HepG2 (cell line): ENCODE results near the gene AS3MT. TPM values are rescaled to one million over a fixed set of nuclear protein-coding genes. Genes with fewer than 3 reads are reported as not detected.
A peak's percentile ranks its signal among the peaks of the same experiment; 100 is the strongest.

Source experiments
- CTCF ChIP-seq: sonication (generic); formaldehyde crosslinking; IDR thresholded peaks from 2 replicates; pipeline ENCODE4 v1.5.0; 2020; ENCODE audit warnings: mild to moderate bottlenecking, missing genetic modification reagents, moderate library complexity
- GTF2F1 ChIP-seq: fragments of 150-350 bp; IDR thresholded peaks from 2 replicates; pipeline ENCODE4 v1.6.1; 2014; ENCODE audit warnings: low read length
- HDAC2 ChIP-seq: sonication (generic); formaldehyde crosslinking; IDR thresholded peaks from 2 replicates; pipeline ENCODE4 v1.4.0; 2020; ENCODE audit warnings: missing genetic modification reagents
- HOXA3 ChIP-seq: sonication (generic); formaldehyde crosslinking; IDR thresholded peaks from 2 replicates; pipeline ENCODE4 v1.5.0; 2020; ENCODE audit warnings: missing genetic modification reagents
- JUNB ChIP-seq: sonication (generic); formaldehyde crosslinking; IDR thresholded peaks from 2 replicates; pipeline ENCODE4 v1.8.0; 2022; ENCODE audit warnings: missing genetic modification reagents, mild to moderate bottlenecking, borderline replicate concordance
- POGK ChIP-seq: sonication (generic); formaldehyde crosslinking; conservative IDR thresholded peaks from 2 replicates; pipeline ENCODE4 v1.8.0; 2022; ENCODE audit warnings: mild to moderate bottlenecking, moderate library complexity, missing genetic modification reagents
- RBFOX2 ChIP-seq: fragments of 200-400 bp; formaldehyde crosslinking; IDR thresholded peaks from 2 replicates; pipeline ENCODE4 v1.6.1; 2017; ENCODE audit warnings: low read depth, mild to moderate bottlenecking, low read length
- SIN3B ChIP-seq: fragments of 150-350 bp; IDR thresholded peaks from 2 replicates; pipeline ENCODE4 v1.6.1; 2014; ENCODE audit warnings: low read length
- SNAPC5 ChIP-seq: sonication (generic); formaldehyde crosslinking; IDR thresholded peaks from 2 replicates; pipeline ENCODE4 v1.8.1; 2023; ENCODE audit warnings: mild to moderate bottlenecking, missing genetic modification reagents, borderline replicate concordance
- YEATS2 ChIP-seq: sonication (generic); formaldehyde crosslinking; IDR thresholded peaks from 2 replicates; pipeline ENCODE4 v1.4.0; 2020; ENCODE audit warnings: missing genetic modification reagents, borderline replicate concordance
- ZFP90 ChIP-seq: sonication (generic); formaldehyde crosslinking; IDR thresholded peaks from 2 replicates; pipeline ENCODE4 v1.8.0; 2022; ENCODE audit warnings: missing genetic modification reagents, mild to moderate bottlenecking, inconsistent platforms, borderline replicate concordance
- ZHX2 ChIP-seq, 2 experiments: sonication (generic) in 1 of 2; formaldehyde crosslinking in 1 of 2; IDR thresholded peaks; 2 replicates each; pipeline versions ENCODE4 v1.6.1 to v1.9.0; 2014 to 2022; ENCODE audit warnings: antibody characterized with exemption in 1 of 2, borderline replicate concordance in 1 of 2, inconsistent platforms in 1 of 2, low read depth in 1 of 2, missing genetic modification reagents in 1 of 2
- ZNF253 ChIP-seq: sonication (generic); formaldehyde crosslinking; IDR thresholded peaks from 2 replicates; pipeline ENCODE4 v1.8.0; 2022; ENCODE audit warnings: mild to moderate bottlenecking, missing genetic modification reagents, borderline replicate concordance
- ZNF333 ChIP-seq: sonication (generic); formaldehyde crosslinking; IDR thresholded peaks from 2 replicates; pipeline ENCODE4 v1.4.0; 2020; ENCODE audit warnings: mild to moderate bottlenecking, missing genetic modification reagents, borderline replicate concordance
- ZNF605 ChIP-seq: sonication (generic); formaldehyde crosslinking; IDR thresholded peaks from 2 replicates; pipeline ENCODE4 v1.8.0; 2022; ENCODE audit warnings: mild to moderate bottlenecking, missing genetic modification reagents
- ZNF83 ChIP-seq: sonication (generic); formaldehyde crosslinking; IDR thresholded peaks from 2 replicates; pipeline ENCODE4 v1.4.0; 2020; ENCODE audit warnings: missing genetic modification reagents, mild to moderate bottlenecking, borderline replicate concordance
- ZSCAN21 ChIP-seq: sonication (generic); formaldehyde crosslinking; IDR thresholded peaks from 2 replicates; pipeline ENCODE4 v1.8.0; 2022; ENCODE audit warnings: mild to moderate bottlenecking, missing genetic modification reagents, moderate library complexity, borderline replicate concordance
- polyA plus RNA-seq, 8 experiments: library from polyadenylated mRNA; depleted of rRNA in 3 of 8; stranded (reverse) in 7 of 8; unstranded in 1 of 8; fragments of >200 nt; fragmentation: Illumina TruSeq in 4 of 8; extraction: Trizol in 4 of 8; gene quantifications; 2 replicates each; pipeline versions ENCODE4 v1.2.1 to v1.2.3, GENCODE V29; 2011 to 2016; ENCODE audit warnings: low read depth in 4 of 8, missing spikeins in 1 of 8, mixed read lengths in 1 of 8; ENCODE audit not compliant: insufficient read depth in 1 of 8
- total RNA-seq, 5 experiments: library from RNA; depleted of rRNA; stranded (reverse); fragments of >200 nt; fragmentation: Illumina TruSeq; extraction: Trizol; gene quantifications; 2 replicates each; pipeline ENCODE4 v1.2.3, GENCODE V29; 2016; ENCODE audit warnings: low read depth in 1 of 5

Gene AS3MT
- total and polyA plus RNA-seq, 2 of the 13 experiments (the other 11 are each of a cell fraction or from before 2014, with no cell fraction given) = 8.7 to 17.4 TPM

GRCh38 chr10:102869258-102870198 is at the start of gene AS3MT (continued):
- TF ChIP-seq ZNF605 (CRISPR knock-in tag) = peak; percentile 49; the same call in 1 of the 2 replicates
- TF ChIP-seq SIN3B = no peak
- TF ChIP-seq SNAPC5 (CRISPR knock-in tag) = no peak
- peak; percentile 45 for TF ChIP-seq YEATS2 (CRISPR knock-in tag)
- peak; percentile 74 for TF ChIP-seq RBFOX2
- peak; percentile 69 for TF ChIP-seq HOXA3 (CRISPR knock-in tag)
- TF ChIP-seq ZNF253 (CRISPR knock-in tag) = no peak
- TF ChIP-seq ZHX2 (IDR thresholded peaks at IDR 0.05; ENCODE audit: low read depth) = no peak; the same call in 1 of the 2 replicates
- 0 out of 2 replicates have a peak, but pooled peaks have one; percentile 63 for TF ChIP-seq ZHX2 (CRISPR knock-in tag; IDR thresholded peaks at IDR 0.05; ENCODE audit: borderline replicate concordance)
- no peak for TF ChIP-seq JUNB (CRISPR knock-in tag)
- no peak for TF ChIP-seq HDAC2 (CRISPR knock-in tag)
- no peak; the same call in 1 of the 2 replicates for TF ChIP-seq CTCF (CRISPR knock-in tag)
- peak; percentile 24; the same call in 1 of the 2 replicates for TF ChIP-seq ZSCAN21 (CRISPR knock-in tag)
- TF ChIP-seq ZNF333 = peak; percentile 95
- TF ChIP-seq POGK = peak; percentile 49; the same call in 1 of the 2 replicates
- TF ChIP-seq ZNF83 (CRISPR knock-in tag) = 0 out of 2 replicates have a peak, but pooled peaks have one; percentile 31
- no peak for TF ChIP-seq GTF2F1
- TF ChIP-seq ZFP90 (CRISPR knock-in tag) = peak; percentile 83
